ENCODE data around the gene ZNF839.
A peak's percentile ranks its signal among the peaks of the same experiment; 100 is the strongest.

Gene ZNF839

DNA sequence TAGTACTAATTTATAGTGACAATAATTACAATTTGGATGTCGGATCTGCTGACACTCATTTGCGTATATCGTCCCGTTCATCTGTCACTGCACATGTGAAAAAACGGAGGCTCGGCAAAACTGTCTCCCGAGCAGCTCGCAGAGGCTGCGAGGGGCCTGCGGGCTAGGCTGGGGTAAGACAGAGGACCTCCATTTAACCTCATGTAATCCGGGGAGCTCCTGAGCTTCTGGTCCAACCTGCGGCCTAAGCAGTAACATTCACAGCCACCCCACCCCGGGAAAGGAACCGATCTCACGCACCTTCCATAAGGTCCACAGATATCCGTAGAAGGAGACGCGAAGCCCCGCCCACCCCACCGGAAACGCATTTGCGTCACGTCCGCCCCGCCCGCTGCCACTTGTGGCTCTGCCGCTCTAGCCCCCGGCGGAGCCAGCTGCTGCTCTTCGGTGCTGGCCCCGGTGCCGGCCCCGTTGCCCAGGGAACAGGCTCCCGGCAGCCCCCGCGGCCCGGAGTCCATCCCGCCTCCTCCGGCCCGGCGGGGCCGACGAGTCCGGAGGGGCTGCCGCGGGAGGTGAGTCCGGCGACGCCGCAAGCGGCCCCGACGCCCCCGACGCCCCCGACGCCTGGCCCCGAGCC lies 43.1 kb downstream of the ZNF839 start, which contains the start of the genes CINP and TECPR2:
TSS of gene CINP (minus strand) at position 346 of the 637 bp plus-strand sequence. CDS start at position 307, 39 bp downstream.
TSS of gene TECPR2 (plus strand) at position 397 of the 637 bp plus-strand sequence. CDS start 13,781 bp downstream, outside the sequence.
- Histone ChIP-seq H3K79me2 (ENCODE audit: insufficient read depth, low read depth) (peaks cover 39% of the 10 kb centered on the region; the same call in 1 of the 2 replicates), H3K9ac (peak within 1 kb of the TSS; percentile 60)
- no peak for TF ChIP-seq CTCF (conservative IDR thresholded peaks at IDR 0.05; ENCODE audit: low read depth, low read length)

DNA sequence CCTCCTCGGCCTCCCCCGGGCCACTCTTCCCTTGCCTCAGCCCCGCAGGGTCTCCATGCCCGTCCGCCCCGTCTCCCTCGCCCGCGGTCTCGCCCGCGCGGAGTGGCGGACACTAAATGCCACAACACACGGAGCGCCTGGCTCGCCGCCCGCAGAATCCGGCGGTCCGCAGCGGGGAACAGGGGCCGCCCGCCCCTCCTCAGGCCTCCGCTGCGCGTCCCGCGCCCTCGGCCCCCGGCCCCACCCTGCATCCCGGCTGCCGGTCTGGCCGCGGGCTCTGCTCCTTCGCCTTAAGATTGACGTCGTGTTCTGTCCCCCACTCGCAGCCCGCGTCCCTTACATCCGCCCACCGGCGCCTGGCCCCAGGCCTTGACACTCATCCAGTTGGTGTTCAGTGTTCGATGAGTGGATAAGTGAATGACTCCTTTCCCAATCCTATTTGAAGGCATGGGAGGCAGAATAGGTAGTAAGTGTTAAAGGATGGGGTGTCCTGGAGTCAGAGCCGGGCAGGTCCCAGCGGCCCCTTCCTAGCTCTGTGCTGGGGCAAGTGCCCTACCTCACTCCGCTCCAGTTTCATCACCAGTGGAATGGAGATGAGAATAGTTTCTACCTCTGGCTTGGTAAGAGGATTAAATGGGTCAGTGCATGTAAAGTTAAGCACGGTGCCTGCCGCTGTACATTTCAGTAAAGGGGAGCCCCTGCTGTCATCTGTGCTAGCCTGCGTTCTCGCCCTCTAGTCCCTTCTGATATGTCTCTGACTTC lies 43.8 kb downstream of the ZNF839 start:
- Histone ChIP-seq H3K4me3 (IDR thresholded peaks at IDR 0.05; ENCODE audit: insufficient read depth, low read depth, low read length) (no peak overlapping the region), H3K79me2 (ENCODE audit: insufficient read depth, low read depth) (peaks cover 45% of the 10 kb centered on the region; the same call in 1 of the 2 replicates), H3K4me1 (ENCODE audit: low read depth, poor library complexity, severe bottlenecking) (peaks cover 33% of the 10 kb centered on the region), H3K27ac (peak overlapping the region; percentile 35; the same call in 1 of the 2 replicates), H2AFZ (ENCODE audit: low read depth) (peak overlapping the region; percentile 92), H3K27me3 (ENCODE audit: insufficient read depth, low read depth) (no peaks in the 10 kb centered on the region), H3K4me2 (peak overlapping the region; percentile 79), H3K36me3 (ENCODE audit: insufficient read depth) (no peaks in the 10 kb centered on the region), H3K9ac (peak overlapping the region; percentile 57), H4K20me1 (ENCODE audit: insufficient read depth) (no peaks in the 10 kb centered on the region)
- TF ChIP-seq CTCF (conservative IDR thresholded peaks at IDR 0.05; ENCODE audit: low read depth, low read length), result no peak

More for the DNA sequence above, 43.1 kb downstream of the ZNF839 start, which contains the start of the genes CINP and TECPR2:
- Histone ChIP-seq H3K4me1 (ENCODE audit: low read depth, poor library complexity, severe bottlenecking) (peaks cover 26% of the 10 kb centered on the region), H4K20me1 (ENCODE audit: insufficient read depth) (no peaks in the 10 kb centered on the region), H3K4me2 (peak within 1 kb of the TSS; percentile 84), H3K27ac (peak within 1 kb of the TSS; percentile 48), H3K27me3 (ENCODE audit: insufficient read depth, low read depth) (no peaks in the 10 kb centered on the region), H3K4me3 (IDR thresholded peaks at IDR 0.05; ENCODE audit: insufficient read depth, low read depth, low read length) (no peak within 1 kb of the TSS), H3K36me3 (ENCODE audit: insufficient read depth) (no peaks in the 10 kb centered on the region), H2AFZ (ENCODE audit: low read depth) (peak within 1 kb of the TSS; percentile 92)

- H3K27ac ChIP-seq, result no peak overlapping the region; the same call in 1 of the 2 replicates
- no peak overlapping the region for H3K4me3 ChIP-seq (IDR thresholded peaks at IDR 0.05; ENCODE audit: insufficient read depth, low read depth, low read length)
Measured at GRCh38 chr14:102370305-102370809, 50.8 kb downstream of the ZNF839 start.

More at GRCh38 chr14:102370305-102370809, 50.8 kb downstream of the ZNF839 start:
- TF ChIP-seq CTCF (conservative IDR thresholded peaks at IDR 0.05; ENCODE audit: low read depth, low read length), result no peak
- Histone ChIP-seq H3K4me1 (ENCODE audit: low read depth, poor library complexity, severe bottlenecking) (peaks cover 70% of the 10 kb centered on the region), H4K20me1 (ENCODE audit: insufficient read depth) (no peaks in the 10 kb centered on the region), H3K27me3 (ENCODE audit: insufficient read depth, low read depth) (no peaks in the 10 kb centered on the region), H3K4me2 (no peak overlapping the region), H3K9ac (no peak overlapping the region), H2AFZ (ENCODE audit: low read depth) (no peak overlapping the region), H3K79me2 (ENCODE audit: insufficient read depth, low read depth) (peaks cover 19% of the 10 kb centered on the region; the same call in 1 of the 2 replicates), H3K36me3 (ENCODE audit: insufficient read depth) (no peaks in the 10 kb centered on the region)
